H9 (cell line): ENCODE data around the gene DNAJC12. TPM values are rescaled to one million over a fixed set of nuclear protein-coding genes. Genes with fewer than 3 reads are reported as not detected.
A peak's percentile ranks its signal among the peaks of the same experiment; 100 is the strongest.

Experiments used
- DNase-seq: peaks from one replicate; pipeline ENCODE4 v3.0.0-alpha.2; 2017
- H2AFZ ChIP-seq: one replicate; pipeline ENCODE4 v1.6.1; 2013; ENCODE audit warnings: mild to moderate bottlenecking, low read length, control low read depth, moderate library complexity
- H2AK5ac ChIP-seq: 2 replicates; pipeline ENCODE4 v1.6.1; 2013; ENCODE audit warnings: low read length, control low read depth, mixed read lengths; ENCODE audit not compliant: insufficient read length
- H2BK120ac ChIP-seq: one replicate; pipeline ENCODE4 v1.6.1; 2013; ENCODE audit warnings: low read depth, mild to moderate bottlenecking, low read length, control low read depth, inconsistent platforms; ENCODE audit not compliant: poor library complexity, severe bottlenecking
- H2BK12ac ChIP-seq: 2 replicates; pipeline ENCODE4 v1.6.1; 2013; ENCODE audit warnings: low read length, control low read depth, mixed read lengths, low read depth; ENCODE audit not compliant: insufficient read length
- H2BK15ac ChIP-seq: 2 replicates; pipeline ENCODE4 v1.6.1; 2013; ENCODE audit warnings: low read depth, low read length, control low read depth
- H2BK20ac ChIP-seq: one replicate; pipeline ENCODE4 v1.6.1; 2013; ENCODE audit warnings: low read depth, mild to moderate bottlenecking, low read length, control low read depth, inconsistent platforms; ENCODE audit not compliant: poor library complexity, severe bottlenecking
- H2BK5ac ChIP-seq: 2 replicates; pipeline ENCODE4 v1.6.1; 2013; ENCODE audit warnings: low read length, control low read depth, mixed read lengths; ENCODE audit not compliant: insufficient read length
- H3K14ac ChIP-seq: 2 replicates; pipeline ENCODE4 v1.6.1; 2013; ENCODE audit warnings: low read length, control low read depth; ENCODE audit not compliant: insufficient read depth
- H3K18ac ChIP-seq: 2 replicates; pipeline ENCODE4 v1.6.1; 2013; ENCODE audit warnings: low read depth, mild to moderate bottlenecking, mixed read lengths, low read length, control low read depth; ENCODE audit not compliant: insufficient read length
- H3K23ac ChIP-seq: 2 replicates; pipeline ENCODE4 v1.6.1; 2013; ENCODE audit warnings: low read length, control low read depth, mixed read lengths, low read depth; ENCODE audit not compliant: insufficient read length
- H3K23me2 ChIP-seq: 2 replicates; pipeline ENCODE4 v1.6.1; 2013; ENCODE audit warnings: low read depth, mild to moderate bottlenecking, mixed read lengths, low read length, control low read depth; ENCODE audit not compliant: insufficient read length, poor library complexity, severe bottlenecking
- H3K27ac ChIP-seq: 2 replicates; pipeline ENCODE4 v1.5.1; 2013; ENCODE audit warnings: low read length, control low read depth, mixed read lengths, low read depth; ENCODE audit not compliant: insufficient read length
- H3K27me3 ChIP-seq: 2 replicates; pipeline ENCODE4 v1.6.1; 2013; ENCODE audit warnings: low read length, control low read depth, inconsistent platforms; ENCODE audit not compliant: insufficient read depth
- H3K4ac ChIP-seq: 2 replicates; pipeline ENCODE4 v1.6.1; 2013; ENCODE audit warnings: low read depth, mild to moderate bottlenecking, control low read depth, inconsistent platforms, low read length, moderate library complexity
- H3K4me1 ChIP-seq: 2 replicates; pipeline ENCODE4 v1.6.1; 2013; ENCODE audit warnings: low read length, control low read depth, inconsistent platforms; ENCODE audit not compliant: insufficient read depth
- H3K4me2 ChIP-seq: 2 replicates; pipeline ENCODE4 v1.6.1; 2013; ENCODE audit warnings: low read length, control low read depth, mixed read lengths; ENCODE audit not compliant: insufficient read length, insufficient read depth
- H3K56ac ChIP-seq: 2 replicates; pipeline ENCODE4 v1.6.1; 2013; ENCODE audit warnings: low read depth, mild to moderate bottlenecking, mixed read lengths, low read length, control low read depth; ENCODE audit not compliant: insufficient read length
- H3K79me1 ChIP-seq: 2 replicates; pipeline ENCODE4 v1.6.1; 2013; ENCODE audit warnings: low read depth, mild to moderate bottlenecking, moderate library complexity, low read length, control low read depth, inconsistent platforms; ENCODE audit not compliant: insufficient read depth, poor library complexity, severe bottlenecking
- H3K79me2 ChIP-seq: 2 replicates; pipeline ENCODE4 v1.6.1; 2013; ENCODE audit warnings: low read length, control low read depth, inconsistent platforms; ENCODE audit not compliant: insufficient read depth
- H3K9ac ChIP-seq: 2 replicates; pipeline ENCODE4 v1.6.1; 2013; ENCODE audit warnings: low read length, control low read depth, mixed read lengths; ENCODE audit not compliant: insufficient read length; ENCODE audit errors: extremely low read depth
- H3K9me3 ChIP-seq: one replicate; pipeline ENCODE4 v1.6.1; 2013; ENCODE audit warnings: low read depth, low read length, inconsistent platforms; ENCODE audit not compliant: control insufficient read depth
- H3T11ph ChIP-seq: one replicate; pipeline ENCODE4 v1.6.1; 2013; ENCODE audit warnings: mild to moderate bottlenecking, low read length, control low read depth, inconsistent platforms
- H4K20me1 ChIP-seq: one replicate; pipeline ENCODE4 v1.6.1; 2013; ENCODE audit not compliant: control insufficient read depth, insufficient read length, insufficient read depth
- H4K5ac ChIP-seq: 2 replicates; pipeline ENCODE4 v1.6.1; 2013; ENCODE audit warnings: low read depth, mild to moderate bottlenecking, mixed read lengths, low read length, control low read depth; ENCODE audit not compliant: insufficient read length
- H4K8ac ChIP-seq: replicated peaks from 2 replicates; pipeline ENCODE4 v1.6.1; 2013; ENCODE audit warnings: low read length, control low read depth, mixed read lengths, low read depth; ENCODE audit not compliant: insufficient read length
- H4K91ac ChIP-seq: 2 replicates; pipeline ENCODE4 v1.6.1; 2013; ENCODE audit warnings: low read depth, mild to moderate bottlenecking, moderate library complexity, mixed read lengths, low read length, control low read depth; ENCODE audit not compliant: insufficient read length
- H3K27ac Mint-ChIP-seq, 3 experiments: 2 replicates in 2 of 3; 3 replicates in 1 of 3; pipeline ENCODE4 v1.8.0; 2020 to 2021; ENCODE audit warnings: mixed read lengths in 3 of 3, mild to moderate bottlenecking in 1 of 3, moderate library complexity in 1 of 3
- H3K27me3 Mint-ChIP-seq: 2 replicates; pipeline ENCODE4 v1.8.0; 2021; ENCODE audit warnings: low read depth, mild to moderate bottlenecking, moderate library complexity, mixed read lengths
- H3K36me3 Mint-ChIP-seq, 3 experiments: 2 replicates in 2 of 3; 3 replicates in 1 of 3; pipeline ENCODE4 v1.8.0; 2020 to 2021; ENCODE audit warnings: low read depth in 3 of 3, mixed read lengths in 3 of 3; ENCODE audit not compliant: insufficient read depth in 1 of 3
- H3K4me1 Mint-ChIP-seq, 2 experiments: 2 replicates each; pipeline ENCODE4 v1.8.0; 2020; ENCODE audit warnings: mixed read lengths in 2 of 2
- H3K4me3 Mint-ChIP-seq, 2 experiments: 2 replicates in 1 of 2; 3 replicates in 1 of 2; pipeline ENCODE4 v1.8.0; 2020 to 2021; ENCODE audit warnings: mild to moderate bottlenecking in 2 of 2, mixed read lengths in 2 of 2, moderate library complexity in 1 of 2
- H3K9me3 Mint-ChIP-seq, 2 experiments: 2 replicates in 1 of 2; 3 replicates in 1 of 2; pipeline ENCODE4 v1.8.0; 2020; ENCODE audit warnings: mild to moderate bottlenecking in 2 of 2, mixed read lengths in 2 of 2, moderate library complexity in 1 of 2
- WGBS: extraction: QIAGEN DNeasy Blood & Tissue Kit; methylation state at CpG from one replicate; pipeline ENCODE4 v1.1.7; 2013; ENCODE audit warnings: missing lambda C conversion rate, low lambda C conversion rate, mixed read lengths; ENCODE audit not compliant: insufficient read length; ENCODE audit errors: extremely low coverage; 5-methylcytosine and 5-hydroxymethylcytosine counted together
- total RNA-seq: library from RNA; stranded (reverse); gene quantifications from 2 replicates; pipeline ENCODE4 v1.2.1, GENCODE V29; 2021
- TF ChIP-seq, protein P1 (sequence below): fragments of 200-600 bp; sonication (generic); conservative IDR thresholded peaks from 3 replicates; pipeline ENCODE4 v1.8.0; 2021; ENCODE audit warnings: antibody characterized with exemption, mild to moderate bottlenecking

DNAJC12 gene
- total RNA-seq, 1 experiment from 2014 or later, result 0.85 TPM

DNA sequence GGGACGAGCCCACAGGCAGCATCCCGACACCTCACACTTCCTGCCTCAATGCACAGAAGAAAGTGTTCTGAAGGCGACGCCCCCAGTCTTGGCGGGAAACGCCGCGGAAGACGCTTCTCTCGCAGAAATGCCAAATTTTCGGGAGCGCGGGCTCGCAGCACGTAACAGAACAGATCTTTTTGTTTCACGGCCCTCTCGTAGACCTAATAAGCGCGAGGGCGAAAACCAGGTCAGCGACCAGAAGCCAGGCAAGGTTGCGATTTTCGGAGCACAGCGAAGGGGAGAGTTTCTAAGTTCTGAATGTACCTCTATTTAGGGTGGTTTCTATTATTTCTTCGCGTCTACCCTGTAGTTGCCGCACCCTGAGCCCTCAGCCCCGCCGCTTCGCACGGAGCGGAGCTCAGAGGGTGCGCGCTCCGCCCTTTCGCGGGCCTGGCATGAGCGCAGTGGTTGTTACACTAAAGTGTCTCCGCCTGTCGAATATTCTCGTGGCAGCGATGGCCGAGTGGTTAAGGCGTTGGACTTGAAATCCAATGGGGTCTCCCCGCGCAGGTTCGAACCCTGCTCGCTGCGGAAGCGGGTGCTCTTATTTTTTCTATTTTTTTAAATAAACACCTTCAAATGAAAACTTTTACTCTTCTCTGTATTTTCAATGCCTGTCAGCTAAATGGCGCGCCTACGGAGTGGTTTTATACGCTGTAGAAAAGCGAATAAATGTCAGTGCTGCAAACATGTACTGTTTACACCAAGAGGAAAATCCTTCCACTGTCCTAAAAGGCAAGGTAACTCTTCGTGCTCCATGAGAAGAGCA, 73.8 kb downstream of the DNAJC12 start:
- Histone ChIP-seq H3K56ac (no peak overlapping the region), H3K27ac (no peak overlapping the region), H3K27me3 (peaks cover 2% of the 10 kb centered on the region; the same call in 1 of the 2 replicates), H3K4me1 (peaks cover 3% of the 10 kb centered on the region; the same call in 1 of the 2 replicates), H2BK20ac (no peak overlapping the region), H2BK12ac (no peak overlapping the region), H2BK5ac (no peak overlapping the region), H2AK5ac (no peak overlapping the region), H3K23ac (no peak overlapping the region), H4K5ac (no peak overlapping the region), H4K20me1 (no peaks in the 10 kb centered on the region), H2BK120ac (no peak overlapping the region), H2AFZ (peak overlapping the region; percentile 74), H4K91ac (no peak overlapping the region), H3K9me3 (no peaks in the 10 kb centered on the region), H3K79me2 (no peaks in the 10 kb centered on the region), H3K79me1 (no peaks in the 10 kb centered on the region), H3K18ac (peak overlapping the region; percentile 88), H3K14ac (peak overlapping the region; percentile 92; the same call in 1 of the 2 replicates), H3T11ph (no peak overlapping the region), H3K23me2 (no peaks in the 10 kb centered on the region), H3K4me2 (peak overlapping the region; percentile 68), H2BK15ac (no peak overlapping the region), H3K9ac (peak overlapping the region; percentile 90), H3K4ac (no peak overlapping the region; the same call in 1 of the 2 replicates), H4K8ac (no peak overlapping the region)
- peak overlapping the region; percentile 89 to 98 (median 95); a peak in 6 of 7 replicates for H3K27ac Mint-ChIP-seq
- H3K9me3 Mint-ChIP-seq, result peaks cover 0 to 2% of the 10 kb centered on the region in 2 experiments; a peak in 3 of 5 replicates
- no peaks in the 10 kb centered on the region; a peak in 1 of 7 replicates for H3K36me3 Mint-ChIP-seq
- WGBS, result no CpG with 5 or more reads among the region's 56 CpGs
- peak overlapping the region; percentile 93 to 94 for H3K4me3 Mint-ChIP-seq
- peaks cover 0 to 6% of the 10 kb centered on the region in 2 experiments; a peak in 1 of 4 replicates for H3K4me1 Mint-ChIP-seq
- TF ChIP-seq, protein P1, sequence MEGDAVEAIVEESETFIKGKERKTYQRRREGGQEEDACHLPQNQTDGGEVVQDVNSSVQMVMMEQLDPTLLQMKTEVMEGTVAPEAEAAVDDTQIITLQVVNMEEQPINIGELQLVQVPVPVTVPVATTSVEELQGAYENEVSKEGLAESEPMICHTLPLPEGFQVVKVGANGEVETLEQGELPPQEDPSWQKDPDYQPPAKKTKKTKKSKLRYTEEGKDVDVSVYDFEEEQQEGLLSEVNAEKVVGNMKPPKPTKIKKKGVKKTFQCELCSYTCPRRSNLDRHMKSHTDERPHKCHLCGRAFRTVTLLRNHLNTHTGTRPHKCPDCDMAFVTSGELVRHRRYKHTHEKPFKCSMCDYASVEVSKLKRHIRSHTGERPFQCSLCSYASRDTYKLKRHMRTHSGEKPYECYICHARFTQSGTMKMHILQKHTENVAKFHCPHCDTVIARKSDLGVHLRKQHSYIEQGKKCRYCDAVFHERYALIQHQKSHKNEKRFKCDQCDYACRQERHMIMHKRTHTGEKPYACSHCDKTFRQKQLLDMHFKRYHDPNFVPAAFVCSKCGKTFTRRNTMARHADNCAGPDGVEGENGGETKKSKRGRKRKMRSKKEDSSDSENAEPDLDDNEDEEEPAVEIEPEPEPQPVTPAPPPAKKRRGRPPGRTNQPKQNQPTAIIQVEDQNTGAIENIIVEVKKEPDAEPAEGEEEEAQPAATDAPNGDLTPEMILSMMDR, result no peak
- peaks cover 6% of the 10 kb centered on the region; the same call in 1 of the 2 replicates for H3K27me3 Mint-ChIP-seq
- peak; percentile 92 for DNase-seq
